AG04450 (cell line): ENCODE data around the gene ONECUT1. TPM values are rescaled to one million over a fixed set of nuclear protein-coding genes. Genes with fewer than 3 reads are reported as not detected.

Experiments
- CTCF ChIA-PET: fragments of 300-600, 350-600 bp; formaldehyde crosslinking; extraction: SDS; loops from one replicate; lab custom pipeline; 2022; ENCODE audit warnings: antibody characterized with exemption, inconsistent platforms; lab: Charles Lee
- POLR2A ChIA-PET: fragments of 350-600 bp; formaldehyde crosslinking; extraction: SDS; loops from one replicate; lab custom pipeline; 2021; ENCODE audit warnings: antibody characterized with exemption, inconsistent platforms; lab: Yijun Ruan, JAX
- DNase-seq: peaks from one replicate; pipeline ENCODE4 v3.0.0-alpha.2; 2011; ENCODE audit warnings: low read depth, low spot score
- H3K27ac ChIP-seq: one replicate; pipeline ENCODE4 v1.5.1; 2012; ENCODE audit warnings: low read depth, low read length, control low read depth
- H3K27me3 ChIP-seq: one replicate; pipeline ENCODE4 v1.6.0; 2012; ENCODE audit warnings: low read length; ENCODE audit not compliant: control insufficient read depth, insufficient read depth
- H3K4me3 ChIP-seq: 2 replicates; pipeline ENCODE4 v1.5.1; 2011; ENCODE audit warnings: mild to moderate bottlenecking, low read depth, low read length, control low read depth
- H3K9me3 ChIP-seq: 2 replicates; pipeline ENCODE4 v1.5.1; 2012; ENCODE audit warnings: low read length; ENCODE audit not compliant: control insufficient read depth, insufficient read depth
- CTCF ChIP-seq: IDR thresholded peaks from 2 replicates; pipeline ENCODE4 v1.5.1; 2011; ENCODE audit warnings: low read depth, low read length, control low read depth, inconsistent platforms
- polyA plus RNA-seq: library from polyadenylated mRNA; depleted of rRNA; stranded (reverse); fragments of >200 nt; gene quantifications from 2 replicates; pipeline ENCODE4 v1.2.3, GENCODE V29; 2011

The ONECUT1 gene
- polyA plus RNA-seq, 1 experiment, result not detected

- ChIA-PET CTCF (interaction anchor here (0.5 to 1.7 kb wide), 2 partner anchors 9 to 65 kb away, joined by 3 to 8 read pairs; no protein-coding TSS in a partner anchor), POLR2A (no interaction called here)
- Histone ChIP-seq H3K9me3 (peaks cover 16% of the 10 kb centered on the region; the same call in 1 of the 2 replicates), H3K4me3 (no peak overlapping the region), H3K27ac (no peak overlapping the region), H3K27me3 (peaks cover 88% of the 10 kb centered on the region)
- no peak for TF ChIP-seq CTCF
- no peak for DNase-seq
Observed at GRCh38 chr15:52788099-52788986, 1.8 kb downstream of the ONECUT1 start.

GRCh38 chr15:52787549-52788098 lies 2.5 kb downstream of the ONECUT1 start:
- no peak for DNase-seq
- ChIA-PET POLR2A (no interaction called here), CTCF (interaction anchor here (1.7 kb wide), 1 partner anchor 8 kb away, joined by 8 read pairs; no protein-coding TSS in a partner anchor)
- no peak for TF ChIP-seq CTCF
- Histone ChIP-seq H3K4me3 (no peak overlapping the region), H3K27me3 (peaks cover 89% of the 10 kb centered on the region), H3K9me3 (peaks cover 18% of the 10 kb centered on the region; the same call in 1 of the 2 replicates), H3K27ac (no peak overlapping the region)

- Histone ChIP-seq H3K27ac (no peak overlapping the region), H3K27me3 (peaks cover 86% of the 10 kb centered on the region), H3K9me3 (peaks cover 18% of the 10 kb centered on the region; the same call in 1 of the 2 replicates), H3K4me3 (no peak overlapping the region)
- no peak for DNase-seq
- CTCF ChIA-PET, result no interaction called here
- POLR2A ChIA-PET, result no interaction called here
- no peak for TF ChIP-seq CTCF
Observed at GRCh38 chr15:52787123-52787503, 3.0 kb downstream of the ONECUT1 start.

- CTCF ChIA-PET, result no interaction called here
- POLR2A ChIA-PET, result no interaction called here
- Histone ChIP-seq H3K27me3 (peaks cover 83% of the 10 kb centered on the region), H3K27ac (no peak overlapping the region), H3K9me3 (peaks cover 18% of the 10 kb centered on the region; the same call in 1 of the 2 replicates), H3K4me3 (no peak overlapping the region)
- DNase-seq, result no peak
- no peak for TF ChIP-seq CTCF
Observed at GRCh38 chr15:52786436-52787122, 3.6 kb downstream of the ONECUT1 start.
